GM23338 (cell line): Measurements from ENCODE around the gene FRMD4A. TPM values are rescaled to one million over a fixed set of nuclear protein-coding genes. Genes with fewer than 3 reads are reported as not detected.

ENCODE experiments used
- CREB1 ChIP-seq: fragments of 250-450 bp; sonication (Bioruptor Pico); IDR thresholded peaks from 2 replicates; pipeline ENCODE4 v1.5.0; 2020; ENCODE audit warnings: low read depth, mild to moderate bottlenecking, moderate library complexity
- JUNB ChIP-seq: IDR thresholded peaks from one replicate; pipeline ENCODE4 v1.6.1; 2016; ENCODE audit warnings: antibody characterized with exemption; ENCODE audit not compliant: unreplicated experiment
- POLR2AphosphoS5 ChIP-seq: IDR thresholded peaks from 2 replicates; pipeline ENCODE4 v1.6.1; 2016; ENCODE audit warnings: antibody characterized with exemption, low read depth
- polyA plus RNA-seq: library from polyadenylated mRNA; unstranded; fragments of >200 nt; fragmentation: Nextera tagmentation; extraction: Ambion mirVana; gene quantifications from 2 replicates; pipeline ENCODE4 v1.2.1, GENCODE V29; 2016
- total RNA-seq: library from RNA; depleted of rRNA; stranded (reverse); fragments of >200 nt; shearing (Covaris generic); gene quantifications from 2 replicates; pipeline ENCODE4 v1.2.3, GENCODE V29; 2014
- TF ChIP-seq, protein P1 (sequence below): fragments of 250-450 bp; sonication (Bioruptor Pico); IDR thresholded peaks from 2 replicates; pipeline ENCODE4 v1.5.0; 2020; ENCODE audit warnings: mild to moderate bottlenecking, moderate library complexity
- TF ChIP-seq, protein P2 (sequence below): IDR thresholded peaks from one replicate; pipeline ENCODE4 v1.6.1; 2018; ENCODE audit warnings: antibody characterized with exemption; ENCODE audit not compliant: unreplicated experiment

FRMD4A gene
- total and polyA plus RNA-seq, 2 experiments from 2014 or later, result 14.0 to 20.1 TPM

DNA sequence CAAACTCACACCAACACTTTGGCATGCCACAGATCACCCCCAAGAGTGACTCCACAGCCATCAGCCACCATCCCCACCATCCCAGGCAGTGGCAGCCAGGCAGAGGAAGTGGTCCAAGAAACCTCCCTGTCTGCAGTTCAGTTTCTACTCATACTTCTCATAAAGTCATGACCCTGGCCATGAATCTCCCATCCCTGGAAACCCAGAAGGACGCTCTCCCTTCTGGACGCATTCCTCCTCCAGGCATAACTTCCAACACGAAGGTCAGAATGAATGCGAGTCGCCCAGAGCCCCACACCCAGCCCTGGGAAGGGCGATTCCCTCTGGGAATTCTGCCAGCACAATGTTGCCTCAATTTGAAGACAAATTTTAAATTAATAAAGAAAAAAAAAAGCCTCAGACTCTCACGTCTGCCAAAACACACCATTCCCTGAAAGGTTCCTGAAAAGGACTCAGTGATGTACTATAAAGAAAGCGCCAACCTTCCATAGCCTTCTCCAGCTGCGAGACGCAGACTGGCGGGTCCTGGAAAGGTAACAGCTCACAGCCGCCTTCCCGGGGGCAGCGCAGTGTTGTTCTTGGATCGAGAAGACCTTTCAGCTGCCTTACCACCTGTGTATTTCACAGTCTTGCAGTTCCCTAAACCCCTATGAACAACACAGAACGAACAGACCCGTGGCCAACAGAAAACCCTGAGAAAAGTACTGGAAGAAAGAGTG lies 307.6 kb downstream of the FRMD4A start (continued):
- TF ChIP-seq, protein P1, sequence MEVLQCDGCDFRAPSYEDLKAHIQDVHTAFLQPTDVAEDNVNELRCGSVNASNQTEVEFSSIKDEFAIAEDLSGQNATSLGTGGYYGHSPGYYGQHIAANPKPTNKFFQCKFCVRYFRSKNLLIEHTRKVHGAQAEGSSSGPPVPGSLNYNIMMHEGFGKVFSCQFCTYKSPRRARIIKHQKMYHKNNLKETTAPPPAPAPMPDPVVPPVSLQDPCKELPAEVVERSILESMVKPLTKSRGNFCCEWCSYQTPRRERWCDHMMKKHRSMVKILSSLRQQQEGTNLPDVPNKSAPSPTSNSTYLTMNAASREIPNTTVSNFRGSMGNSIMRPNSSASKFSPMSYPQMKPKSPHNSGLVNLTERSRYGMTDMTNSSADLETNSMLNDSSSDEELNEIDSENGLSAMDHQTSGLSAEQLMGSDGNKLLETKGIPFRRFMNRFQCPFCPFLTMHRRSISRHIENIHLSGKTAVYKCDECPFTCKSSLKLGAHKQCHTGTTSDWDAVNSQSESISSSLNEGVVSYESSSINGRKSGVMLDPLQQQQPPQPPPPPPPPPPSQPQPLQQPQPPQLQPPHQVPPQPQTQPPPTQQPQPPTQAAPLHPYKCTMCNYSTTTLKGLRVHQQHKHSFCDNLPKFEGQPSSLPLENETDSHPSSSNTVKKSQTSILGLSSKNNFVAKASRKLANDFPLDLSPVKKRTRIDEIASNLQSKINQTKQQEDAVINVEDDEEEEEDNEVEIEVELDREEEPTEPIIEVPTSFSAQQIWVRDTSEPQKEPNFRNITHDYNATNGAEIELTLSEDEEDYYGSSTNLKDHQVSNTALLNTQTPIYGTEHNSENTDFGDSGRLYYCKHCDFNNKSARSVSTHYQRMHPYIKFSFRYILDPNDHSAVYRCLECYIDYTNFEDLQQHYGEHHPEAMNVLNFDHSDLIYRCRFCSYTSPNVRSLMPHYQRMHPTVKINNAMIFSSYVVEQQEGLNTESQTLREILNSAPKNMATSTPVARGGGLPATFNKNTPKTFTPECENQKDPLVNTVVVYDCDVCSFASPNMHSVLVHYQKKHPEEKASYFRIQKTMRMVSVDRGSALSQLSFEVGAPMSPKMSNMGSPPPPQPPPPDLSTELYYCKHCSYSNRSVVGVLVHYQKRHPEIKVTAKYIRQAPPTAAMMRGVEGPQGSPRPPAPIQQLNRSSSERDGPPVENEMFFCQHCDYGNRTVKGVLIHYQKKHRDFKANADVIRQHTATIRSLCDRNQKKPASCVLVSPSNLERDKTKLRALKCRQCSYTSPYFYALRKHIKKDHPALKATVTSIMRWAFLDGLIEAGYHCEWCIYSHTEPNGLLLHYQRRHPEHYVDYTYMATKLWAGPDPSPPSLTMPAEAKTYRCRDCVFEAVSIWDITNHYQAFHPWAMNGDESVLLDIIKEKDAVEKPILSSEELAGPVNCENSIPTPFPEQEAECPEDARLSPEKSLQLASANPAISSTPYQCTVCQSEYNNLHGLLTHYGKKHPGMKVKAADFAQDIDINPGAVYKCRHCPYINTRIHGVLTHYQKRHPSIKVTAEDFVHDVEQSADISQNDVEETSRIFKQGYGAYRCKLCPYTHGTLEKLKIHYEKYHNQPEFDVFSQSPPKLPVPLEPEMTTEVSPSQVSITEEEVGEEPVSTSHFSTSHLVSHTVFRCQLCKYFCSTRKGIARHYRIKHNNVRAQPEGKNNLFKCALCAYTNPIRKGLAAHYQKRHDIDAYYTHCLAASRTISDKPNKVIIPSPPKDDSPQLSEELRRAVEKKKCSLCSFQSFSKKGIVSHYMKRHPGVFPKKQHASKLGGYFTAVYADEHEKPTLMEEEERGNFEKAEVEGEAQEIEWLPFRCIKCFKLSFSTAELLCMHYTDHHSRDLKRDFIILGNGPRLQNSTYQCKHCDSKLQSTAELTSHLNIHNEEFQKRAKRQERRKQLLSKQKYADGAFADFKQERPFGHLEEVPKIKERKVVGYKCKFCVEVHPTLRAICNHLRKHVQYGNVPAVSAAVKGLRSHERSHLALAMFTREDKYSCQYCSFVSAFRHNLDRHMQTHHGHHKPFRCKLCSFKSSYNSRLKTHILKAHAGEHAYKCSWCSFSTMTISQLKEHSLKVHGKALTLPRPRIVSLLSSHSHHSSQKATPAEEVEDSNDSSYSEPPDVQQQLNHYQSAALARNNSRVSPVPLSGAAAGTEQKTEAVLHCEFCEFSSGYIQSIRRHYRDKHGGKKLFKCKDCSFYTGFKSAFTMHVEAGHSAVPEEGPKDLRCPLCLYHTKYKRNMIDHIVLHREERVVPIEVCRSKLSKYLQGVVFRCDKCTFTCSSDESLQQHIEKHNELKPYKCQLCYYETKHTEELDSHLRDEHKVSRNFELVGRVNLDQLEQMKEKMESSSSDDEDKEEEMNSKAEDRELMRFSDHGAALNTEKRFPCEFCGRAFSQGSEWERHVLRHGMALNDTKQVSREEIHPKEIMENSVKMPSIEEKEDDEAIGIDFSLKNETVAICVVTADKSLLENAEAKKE (CRISPR knock-in tag), result no peak
- TF ChIP-seq CREB1 (CRISPR knock-in tag) (no peak), POLR2AphosphoS5 (no peak), JUNB (no peak)
- TF ChIP-seq, protein P2, sequence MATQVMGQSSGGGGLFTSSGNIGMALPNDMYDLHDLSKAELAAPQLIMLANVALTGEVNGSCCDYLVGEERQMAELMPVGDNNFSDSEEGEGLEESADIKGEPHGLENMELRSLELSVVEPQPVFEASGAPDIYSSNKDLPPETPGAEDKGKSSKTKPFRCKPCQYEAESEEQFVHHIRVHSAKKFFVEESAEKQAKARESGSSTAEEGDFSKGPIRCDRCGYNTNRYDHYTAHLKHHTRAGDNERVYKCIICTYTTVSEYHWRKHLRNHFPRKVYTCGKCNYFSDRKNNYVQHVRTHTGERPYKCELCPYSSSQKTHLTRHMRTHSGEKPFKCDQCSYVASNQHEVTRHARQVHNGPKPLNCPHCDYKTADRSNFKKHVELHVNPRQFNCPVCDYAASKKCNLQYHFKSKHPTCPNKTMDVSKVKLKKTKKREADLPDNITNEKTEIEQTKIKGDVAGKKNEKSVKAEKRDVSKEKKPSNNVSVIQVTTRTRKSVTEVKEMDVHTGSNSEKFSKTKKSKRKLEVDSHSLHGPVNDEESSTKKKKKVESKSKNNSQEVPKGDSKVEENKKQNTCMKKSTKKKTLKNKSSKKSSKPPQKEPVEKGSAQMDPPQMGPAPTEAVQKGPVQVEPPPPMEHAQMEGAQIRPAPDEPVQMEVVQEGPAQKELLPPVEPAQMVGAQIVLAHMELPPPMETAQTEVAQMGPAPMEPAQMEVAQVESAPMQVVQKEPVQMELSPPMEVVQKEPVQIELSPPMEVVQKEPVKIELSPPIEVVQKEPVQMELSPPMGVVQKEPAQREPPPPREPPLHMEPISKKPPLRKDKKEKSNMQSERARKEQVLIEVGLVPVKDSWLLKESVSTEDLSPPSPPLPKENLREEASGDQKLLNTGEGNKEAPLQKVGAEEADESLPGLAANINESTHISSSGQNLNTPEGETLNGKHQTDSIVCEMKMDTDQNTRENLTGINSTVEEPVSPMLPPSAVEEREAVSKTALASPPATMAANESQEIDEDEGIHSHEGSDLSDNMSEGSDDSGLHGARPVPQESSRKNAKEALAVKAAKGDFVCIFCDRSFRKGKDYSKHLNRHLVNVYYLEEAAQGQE, result no peak
